Heart left ventricle (tissue), 13 donors: ENCODE results near the gene FAM228B.
"Not testable (repeated sequence)": the region's sequence is repeated elsewhere in the genome, so short reads cannot be mapped to it uniquely, and the experiment has no call there.

Source experiments
- CTCF ChIP-seq, 12 donors: fragments of 200-600 bp; sonication (generic) in 4 of 12; IDR thresholded peaks; one replicate each; pipeline versions ENCODE4 v1.5.0 to v1.8.0; 2018 to 2022; ENCODE audit warnings: antibody characterized with exemption in 12 of 12, mild to moderate bottlenecking in 5 of 12
- POLR2A ChIP-seq, 2 donors: fragments of 450-650 bp; IDR thresholded peaks; one replicate each; pipeline ENCODE4 v1.6.1; 2017; ENCODE audit warnings: antibody characterized with exemption in 2 of 2, mild to moderate bottlenecking in 2 of 2, moderate library complexity in 2 of 2
- donor health status: ischemic (EF 13 %, LVEDD 7.1; RV severe dilation, severe dysfunction).
- donor health status: DM: no; HTN: yes; CAD: no.
- donor health status: DM: no; HTN: no; CAD: no.
- donor health status: ischemic (EF 25% LVEDD 6.9; RV normal size, moderate dysfunction).
- donor health status: ischemic (EF 25% LVEDD 5.7; RV mildly dilated, moderate dysfunction).
- donor health status: ischemic (EF 35%, LVEDD 5.7; RV mildly dilated, moderate dysfunction).
- donor health status: nonischemic (EF 11% LVEDD 7.7; RV severe dilation, severe dysfunction).
- donor health status: DM: yes; HTN: yes; CAD: no.
- donor health status: PGD.
- donor health status: ischemic (EF 29% LVEDD 5.4; RV normal size, mild dysfunction).
- donor health status: nonischemic (EF 23%, LVEDD 6.1; RV moderate dilation, normal function).

GRCh38 chr2:24100732-24101131 lies 22.5 kb upstream of the FAM228B start:
- TF ChIP-seq POLR2A, CTCF (IDR thresholded peaks at IDR 0.05): not testable (repeated sequence)
